HEK293 (cell line): ENCODE measurements around the gene RACK1.

Experiments used
- HOXD13 ChIP-seq: sonication (generic); formaldehyde crosslinking; IDR thresholded peaks from 2 replicates; pipeline ENCODE4 v1.8.0; 2022; ENCODE audit warnings: missing genetic modification reagents, borderline replicate concordance
- KLF10 ChIP-seq: fragments of 450-650 bp; IDR thresholded peaks from 2 replicates; pipeline ENCODE4 v1.5.1; 2018; ENCODE audit warnings: missing biosample characterization, mild to moderate bottlenecking, missing genetic modification characterization
- SP3 ChIP-seq: fragments of 450-650 bp; formaldehyde crosslinking; IDR thresholded peaks from 2 replicates; pipeline ENCODE4 v1.5.1; 2016; ENCODE audit warnings: missing biosample characterization, missing genetic modification characterization
- TRIM28 ChIP-seq: IDR thresholded peaks from 2 replicates; pipeline ENCODE4 v1.6.1; 2011; ENCODE audit warnings: low read length, control low read depth, borderline replicate concordance
- WT1 ChIP-seq: fragments of 450-650 bp; formaldehyde crosslinking; IDR thresholded peaks from 2 replicates; pipeline ENCODE4 v1.5.1; 2016; ENCODE audit warnings: missing biosample characterization, missing genetic modification characterization
- ZBTB48 ChIP-seq: fragments of 450-650 bp; formaldehyde crosslinking; IDR thresholded peaks from 2 replicates; pipeline ENCODE4 v1.5.1; 2016; ENCODE audit warnings: missing biosample characterization, missing genetic modification characterization
- ZBTB8A ChIP-seq: fragments of 450-650 bp; formaldehyde crosslinking; IDR thresholded peaks from 2 replicates; pipeline ENCODE4 v1.5.1; 2016; ENCODE audit warnings: missing biosample characterization, missing genetic modification characterization
- ZEB2 ChIP-seq: fragments of 450-650 bp; formaldehyde crosslinking; IDR thresholded peaks from 2 replicates; pipeline ENCODE4 v1.5.1; 2016; ENCODE audit warnings: missing biosample characterization, missing genetic modification characterization
- ZFP3 ChIP-seq: fragments of 450-650 bp; formaldehyde crosslinking; IDR thresholded peaks from 2 replicates; pipeline ENCODE4 v1.5.1; 2016; ENCODE audit warnings: low read depth, missing biosample characterization, missing genetic modification characterization
- ZNF16 ChIP-seq: fragments of 450-650 bp; formaldehyde crosslinking; IDR thresholded peaks from 2 replicates; pipeline ENCODE4 v1.5.1; 2016; ENCODE audit warnings: low read depth, missing biosample characterization, missing genetic modification characterization
- ZNF221 ChIP-seq: fragments of 450-650 bp; formaldehyde crosslinking; IDR thresholded peaks from 2 replicates; pipeline ENCODE4 v1.5.1; 2017; ENCODE audit warnings: missing biosample characterization, missing genetic modification characterization, borderline replicate concordance
- ZNF24 ChIP-seq: fragments of 450-650 bp; formaldehyde crosslinking; IDR thresholded peaks from 2 replicates; pipeline ENCODE4 v1.5.1; 2016; ENCODE audit warnings: missing biosample characterization, missing genetic modification characterization
- ZNF302 ChIP-seq: fragments of 450-650 bp; formaldehyde crosslinking; IDR thresholded peaks from 2 replicates; pipeline ENCODE4 v1.5.1; 2016; ENCODE audit warnings: missing biosample characterization, missing genetic modification characterization, low read depth
- ZNF366 ChIP-seq: fragments of 450-650 bp; formaldehyde crosslinking; conservative IDR thresholded peaks from 2 replicates; pipeline ENCODE4 v1.5.1; 2016; ENCODE audit warnings: missing biosample characterization, missing genetic modification characterization
- ZNF423 ChIP-seq: fragments of 450-650 bp; formaldehyde crosslinking; IDR thresholded peaks from 2 replicates; pipeline ENCODE4 v1.5.1; 2016; ENCODE audit warnings: missing biosample characterization, missing genetic modification characterization
- ZNF48 ChIP-seq: fragments of 450-650 bp; formaldehyde crosslinking; IDR thresholded peaks from 2 replicates; pipeline ENCODE4 v1.5.1; 2016; ENCODE audit warnings: missing biosample characterization, missing genetic modification characterization
- ZNF529 ChIP-seq: fragments of 450-650 bp; formaldehyde crosslinking; IDR thresholded peaks from 2 replicates; pipeline ENCODE4 v1.5.1; 2017; ENCODE audit warnings: missing genetic modification characterization, missing biosample characterization; ENCODE audit not compliant: insufficient replicate concordance
- ZNF561 ChIP-seq: fragments of 450-650 bp; IDR thresholded peaks from 2 replicates; pipeline ENCODE4 v1.5.1; 2018; ENCODE audit warnings: missing biosample characterization, missing genetic modification characterization, borderline replicate concordance
- ZNF596 ChIP-seq: fragments of 450-650 bp; IDR thresholded peaks from 2 replicates; pipeline ENCODE4 v1.5.0; 2018; ENCODE audit warnings: missing biosample characterization, mild to moderate bottlenecking, missing genetic modification characterization, moderate library complexity
- ZNF76 ChIP-seq: fragments of 450-650 bp; formaldehyde crosslinking; IDR thresholded peaks from 2 replicates; pipeline ENCODE4; 2016; ENCODE audit warnings: low read depth, missing biosample characterization, missing genetic modification characterization, borderline replicate concordance
- ZNF792 ChIP-seq: fragments of 450-650 bp; formaldehyde crosslinking; IDR thresholded peaks from 2 replicates; pipeline ENCODE4 v1.5.1; 2016; ENCODE audit warnings: missing biosample characterization, missing genetic modification characterization
- TF ChIP-seq, protein P1 (sequence below): fragments of 450-650 bp; formaldehyde crosslinking; optimal IDR thresholded peaks from 2 replicates; pipeline ENCODE3; 2016; ENCODE audit warnings: missing biosample characterization, mild to moderate bottlenecking, missing genetic modification characterization
- TF ChIP-seq, protein P2 (sequence below): fragments of 450-650 bp; formaldehyde crosslinking; IDR thresholded peaks from 2 replicates; pipeline ENCODE4; 2016; ENCODE audit warnings: missing biosample characterization, missing genetic modification characterization
- TF ChIP-seq, protein P3 (sequence below): sonication (generic); formaldehyde crosslinking; IDR thresholded peaks from 2 replicates; pipeline ENCODE4 v1.8.1; 2022; ENCODE audit warnings: mild to moderate bottlenecking, moderate library complexity, missing genetic modification reagents
- TF ChIP-seq, protein P4 (sequence below): fragments of 450-650 bp; formaldehyde crosslinking; IDR thresholded peaks from 2 replicates; pipeline ENCODE4 v1.5.1; 2016; ENCODE audit warnings: missing biosample characterization, missing genetic modification characterization
- TF ChIP-seq, protein P5 (sequence below): fragments of 450-650 bp; formaldehyde crosslinking; IDR thresholded peaks from 2 replicates; pipeline ENCODE4 v1.5.1; 2017; ENCODE audit warnings: missing biosample characterization, missing genetic modification characterization
- TF ChIP-seq, protein P6 (sequence below): IDR thresholded peaks from 2 replicates; pipeline ENCODE4 v1.6.1; 2011; ENCODE audit warnings: mild to moderate bottlenecking, low read depth, low read length, borderline replicate concordance
- TF ChIP-seq, protein P7 (sequence below): fragments of 450-650 bp; formaldehyde crosslinking; IDR thresholded peaks from 2 replicates; pipeline ENCODE4 v1.5.1; 2016; ENCODE audit warnings: missing biosample characterization, missing genetic modification characterization
- TF ChIP-seq, protein P8 (sequence below): fragments of 450-650 bp; formaldehyde crosslinking; IDR thresholded peaks from 2 replicates; pipeline ENCODE4 v1.5.1; 2016; ENCODE audit warnings: missing biosample characterization, missing genetic modification characterization

The RACK1 gene

DNA sequence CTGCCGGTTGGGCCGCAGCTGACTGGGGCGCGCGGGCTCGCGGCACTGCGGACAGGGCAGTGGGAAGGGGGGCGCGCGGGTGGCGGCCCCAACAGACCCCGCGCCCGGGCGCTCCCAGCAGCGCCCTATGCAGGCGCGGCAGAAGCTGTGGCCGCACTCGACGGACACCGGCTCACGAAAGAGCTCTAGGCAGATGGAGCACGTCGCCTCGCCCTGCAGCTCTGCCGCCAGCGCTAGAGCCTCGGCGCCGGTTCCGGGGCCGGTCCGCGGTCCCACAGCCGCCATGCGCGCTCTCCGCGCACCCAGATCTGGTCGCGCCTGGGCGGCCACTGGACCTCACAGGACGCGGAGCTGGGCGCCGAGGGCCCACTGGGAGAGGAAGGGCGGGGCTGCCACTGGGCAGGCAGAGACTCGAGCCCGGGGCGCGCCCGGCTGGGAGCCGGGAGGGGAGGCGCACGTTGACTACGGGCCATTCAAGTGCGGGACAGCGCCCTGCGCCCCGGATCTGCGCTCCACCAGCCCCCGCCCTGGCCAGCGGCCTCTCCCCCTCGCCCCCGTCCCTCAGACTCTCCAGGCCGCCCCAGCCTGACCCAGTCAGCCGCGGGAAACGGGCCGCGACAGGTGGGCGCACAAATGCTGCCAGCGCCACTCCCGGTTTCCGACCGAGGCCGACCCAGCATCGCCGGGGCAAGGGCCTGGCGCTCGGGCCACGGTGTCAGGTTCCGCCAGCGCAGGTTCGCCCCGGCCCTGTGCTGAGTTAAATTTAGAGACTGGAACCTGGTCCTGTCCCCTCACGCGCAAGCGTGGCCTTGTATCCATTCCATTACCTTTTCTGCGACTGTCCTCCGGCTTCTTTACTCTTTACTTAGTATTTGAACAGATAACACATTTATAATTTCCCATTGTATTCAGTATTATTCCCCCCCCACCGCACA lies 38.6 kb downstream of the RACK1 start, which contains the start of gene TRIM7 (continued):
- TF ChIP-seq, protein P1, sequence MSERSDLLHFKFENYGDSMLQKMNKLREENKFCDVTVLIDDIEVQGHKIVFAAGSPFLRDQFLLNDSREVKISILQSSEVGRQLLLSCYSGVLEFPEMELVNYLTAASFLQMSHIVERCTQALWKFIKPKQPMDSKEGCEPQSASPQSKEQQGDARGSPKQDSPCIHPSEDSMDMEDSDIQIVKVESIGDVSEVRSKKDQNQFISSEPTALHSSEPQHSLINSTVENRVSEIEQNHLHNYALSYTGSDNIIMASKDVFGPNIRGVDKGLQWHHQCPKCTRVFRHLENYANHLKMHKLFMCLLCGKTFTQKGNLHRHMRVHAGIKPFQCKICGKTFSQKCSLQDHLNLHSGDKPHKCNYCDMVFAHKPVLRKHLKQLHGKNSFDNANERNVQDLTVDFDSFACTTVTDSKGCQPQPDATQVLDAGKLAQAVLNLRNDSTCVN = peak; percentile 96
- no peak for TF ChIP-seq KLF10 (tag by site-specific recombination)
- TF ChIP-seq, protein P2, sequence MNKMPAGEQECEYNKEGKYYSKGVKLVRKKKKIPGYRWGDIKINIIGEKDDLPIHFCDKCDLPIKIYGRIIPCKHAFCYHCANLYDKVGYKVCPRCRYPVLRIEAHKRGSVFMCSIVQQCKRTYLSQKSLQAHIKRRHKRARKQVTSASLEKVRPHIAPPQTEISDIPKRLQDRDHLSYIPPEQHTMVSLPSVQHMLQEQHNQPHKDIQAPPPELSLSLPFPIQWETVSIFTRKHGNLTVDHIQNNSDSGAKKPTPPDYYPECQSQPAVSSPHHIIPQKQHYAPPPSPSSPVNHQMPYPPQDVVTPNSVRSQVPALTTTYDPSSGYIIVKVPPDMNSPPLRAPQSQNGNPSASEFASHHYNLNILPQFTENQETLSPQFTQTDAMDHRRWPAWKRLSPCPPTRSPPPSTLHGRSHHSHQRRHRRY (tag by site-specific recombination) = no peak
- no peak for TF ChIP-seq HOXD13 (CRISPR knock-in tag)
- TF ChIP-seq ZFP3 (tag by site-specific recombination) = no peak
- no peak for TF ChIP-seq WT1 (tag by site-specific recombination)
- no peak for TF ChIP-seq ZNF48 (tag by site-specific recombination)
- TF ChIP-seq TRIM28 = no peak
- TF ChIP-seq, protein P3, sequence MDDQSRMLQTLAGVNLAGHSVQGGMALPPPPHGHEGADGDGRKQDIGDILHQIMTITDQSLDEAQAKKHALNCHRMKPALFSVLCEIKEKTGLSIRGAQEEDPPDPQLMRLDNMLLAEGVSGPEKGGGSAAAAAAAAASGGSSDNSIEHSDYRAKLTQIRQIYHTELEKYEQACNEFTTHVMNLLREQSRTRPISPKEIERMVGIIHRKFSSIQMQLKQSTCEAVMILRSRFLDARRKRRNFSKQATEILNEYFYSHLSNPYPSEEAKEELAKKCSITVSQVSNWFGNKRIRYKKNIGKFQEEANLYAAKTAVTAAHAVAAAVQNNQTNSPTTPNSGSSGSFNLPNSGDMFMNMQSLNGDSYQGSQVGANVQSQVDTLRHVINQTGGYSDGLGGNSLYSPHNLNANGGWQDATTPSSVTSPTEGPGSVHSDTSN (CRISPR knock-in tag) = no peak
- TF ChIP-seq, protein P4, sequence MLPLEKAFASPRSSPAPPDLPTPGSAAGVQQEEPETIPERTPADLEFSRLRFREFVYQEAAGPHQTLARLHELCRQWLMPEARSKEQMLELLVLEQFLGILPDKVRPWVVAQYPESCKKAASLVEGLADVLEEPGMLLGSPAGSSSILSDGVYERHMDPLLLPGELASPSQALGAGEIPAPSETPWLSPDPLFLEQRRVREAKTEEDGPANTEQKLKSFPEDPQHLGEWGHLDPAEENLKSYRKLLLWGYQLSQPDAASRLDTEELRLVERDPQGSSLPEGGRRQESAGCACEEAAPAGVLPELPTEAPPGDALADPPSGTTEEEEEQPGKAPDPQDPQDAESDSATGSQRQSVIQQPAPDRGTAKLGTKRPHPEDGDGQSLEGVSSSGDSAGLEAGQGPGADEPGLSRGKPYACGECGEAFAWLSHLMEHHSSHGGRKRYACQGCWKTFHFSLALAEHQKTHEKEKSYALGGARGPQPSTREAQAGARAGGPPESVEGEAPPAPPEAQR (tag by site-specific recombination) = no peak
- peak; percentile 91 for TF ChIP-seq ZNF76 (tag by site-specific recombination)
- TF ChIP-seq ZNF302 = no peak
- TF ChIP-seq ZNF24 = no peak
- TF ChIP-seq, protein P5, sequence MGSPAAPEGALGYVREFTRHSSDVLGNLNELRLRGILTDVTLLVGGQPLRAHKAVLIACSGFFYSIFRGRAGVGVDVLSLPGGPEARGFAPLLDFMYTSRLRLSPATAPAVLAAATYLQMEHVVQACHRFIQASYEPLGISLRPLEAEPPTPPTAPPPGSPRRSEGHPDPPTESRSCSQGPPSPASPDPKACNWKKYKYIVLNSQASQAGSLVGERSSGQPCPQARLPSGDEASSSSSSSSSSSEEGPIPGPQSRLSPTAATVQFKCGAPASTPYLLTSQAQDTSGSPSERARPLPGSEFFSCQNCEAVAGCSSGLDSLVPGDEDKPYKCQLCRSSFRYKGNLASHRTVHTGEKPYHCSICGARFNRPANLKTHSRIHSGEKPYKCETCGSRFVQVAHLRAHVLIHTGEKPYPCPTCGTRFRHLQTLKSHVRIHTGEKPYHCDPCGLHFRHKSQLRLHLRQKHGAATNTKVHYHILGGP (tag by site-specific recombination) = no peak
- no peak for TF ChIP-seq ZBTB48 (tag by site-specific recombination)
- TF ChIP-seq, protein P6, sequence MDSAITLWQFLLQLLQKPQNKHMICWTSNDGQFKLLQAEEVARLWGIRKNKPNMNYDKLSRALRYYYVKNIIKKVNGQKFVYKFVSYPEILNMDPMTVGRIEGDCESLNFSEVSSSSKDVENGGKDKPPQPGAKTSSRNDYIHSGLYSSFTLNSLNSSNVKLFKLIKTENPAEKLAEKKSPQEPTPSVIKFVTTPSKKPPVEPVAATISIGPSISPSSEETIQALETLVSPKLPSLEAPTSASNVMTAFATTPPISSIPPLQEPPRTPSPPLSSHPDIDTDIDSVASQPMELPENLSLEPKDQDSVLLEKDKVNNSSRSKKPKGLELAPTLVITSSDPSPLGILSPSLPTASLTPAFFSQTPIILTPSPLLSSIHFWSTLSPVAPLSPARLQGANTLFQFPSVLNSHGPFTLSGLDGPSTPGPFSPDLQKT = no peak
- no peak for TF ChIP-seq ZNF221
- TF ChIP-seq, protein P7, sequence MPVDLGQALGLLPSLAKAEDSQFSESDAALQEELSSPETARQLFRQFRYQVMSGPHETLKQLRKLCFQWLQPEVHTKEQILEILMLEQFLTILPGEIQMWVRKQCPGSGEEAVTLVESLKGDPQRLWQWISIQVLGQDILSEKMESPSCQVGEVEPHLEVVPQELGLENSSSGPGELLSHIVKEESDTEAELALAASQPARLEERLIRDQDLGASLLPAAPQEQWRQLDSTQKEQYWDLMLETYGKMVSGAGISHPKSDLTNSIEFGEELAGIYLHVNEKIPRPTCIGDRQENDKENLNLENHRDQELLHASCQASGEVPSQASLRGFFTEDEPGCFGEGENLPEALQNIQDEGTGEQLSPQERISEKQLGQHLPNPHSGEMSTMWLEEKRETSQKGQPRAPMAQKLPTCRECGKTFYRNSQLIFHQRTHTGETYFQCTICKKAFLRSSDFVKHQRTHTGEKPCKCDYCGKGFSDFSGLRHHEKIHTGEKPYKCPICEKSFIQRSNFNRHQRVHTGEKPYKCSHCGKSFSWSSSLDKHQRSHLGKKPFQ (tag by site-specific recombination) = no peak
- TF ChIP-seq ZNF792 = no peak
- TF ChIP-seq ZNF561 (tag by site-specific recombination) = no peak
- no peak for TF ChIP-seq ZEB2 (tag by site-specific recombination)
- TF ChIP-seq ZNF366 (tag by site-specific recombination) = no peak
- TF ChIP-seq, protein P8, sequence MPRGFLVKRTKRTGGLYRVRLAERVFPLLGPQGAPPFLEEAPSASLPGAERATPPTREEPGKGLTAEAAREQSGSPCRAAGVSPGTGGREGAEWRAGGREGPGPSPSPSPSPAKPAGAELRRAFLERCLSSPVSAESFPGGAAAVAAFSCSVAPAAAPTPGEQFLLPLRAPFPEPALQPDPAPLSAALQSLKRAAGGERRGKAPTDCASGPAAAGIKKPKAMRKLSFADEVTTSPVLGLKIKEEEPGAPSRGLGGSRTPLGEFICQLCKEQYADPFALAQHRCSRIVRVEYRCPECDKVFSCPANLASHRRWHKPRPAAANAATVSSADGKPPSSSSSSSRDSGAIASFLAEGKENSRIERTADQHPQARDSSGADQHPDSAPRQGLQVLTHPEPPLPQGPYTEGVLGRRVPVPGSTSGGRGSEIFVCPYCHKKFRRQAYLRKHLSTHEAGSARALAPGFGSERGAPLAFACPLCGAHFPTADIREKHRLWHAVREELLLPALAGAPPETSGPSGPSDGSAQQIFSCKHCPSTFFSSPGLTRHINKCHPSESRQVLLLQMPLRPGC (tag by site-specific recombination) = no peak
- peak; percentile 85 for TF ChIP-seq ZNF423
- TF ChIP-seq ZNF16 (tag by site-specific recombination) = no peak
- peak; percentile 91 for TF ChIP-seq ZBTB8A (tag by site-specific recombination)
- no peak for TF ChIP-seq ZNF529 (tag by site-specific recombination)
- no peak for TF ChIP-seq ZNF596 (tag by site-specific recombination)
- TF ChIP-seq SP3 (tag by site-specific recombination) = no peak
